Measurements from ENCODE around the gene DLG5. TPM values are rescaled to one million over a fixed set of nuclear protein-coding genes. Genes with fewer than 3 reads are reported as not detected.

The DLG5 gene
- total RNA-seq, 2 donors from 2014 or later = 9.7 to 13.1 TPM

DNA sequence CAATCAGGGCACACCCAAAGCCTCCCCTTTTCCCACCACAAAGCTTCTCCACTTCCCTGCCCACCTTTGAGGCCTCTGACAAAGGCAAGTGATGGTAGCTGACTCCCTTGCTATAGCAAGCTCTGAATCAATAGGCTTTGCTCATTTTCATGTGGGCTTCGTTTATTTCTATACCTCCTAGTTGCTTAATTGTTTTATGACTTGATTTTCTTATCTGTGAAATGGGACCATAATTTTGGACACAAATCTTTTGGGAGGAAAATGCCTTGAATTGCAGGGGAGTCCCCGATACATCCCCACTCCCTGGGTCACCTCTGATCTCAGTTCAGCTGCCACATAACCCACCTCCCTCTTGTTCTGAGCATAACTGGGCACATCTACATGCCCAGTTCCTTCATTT is 13.7 kb upstream of the DLG5 start:
- Mint-ChIP-seq H3K4me1 (no peaks in the 10 kb centered on the region), H3K27ac (no peak overlapping the region), H3K4me3 (no peak overlapping the region), H3K27me3 (peaks cover 24% of the 10 kb centered on the region), H3K36me3 (ENCODE audit: low read depth) (no peaks in the 10 kb centered on the region)
- ATAC-seq = no peak
- DNase-seq = no peak
- no peaks in the 10 kb centered on the region for H3K9me3 ChIP-seq (ENCODE audit: control insufficient read depth, low read length, poor library complexity, severe bottlenecking)

DNA sequence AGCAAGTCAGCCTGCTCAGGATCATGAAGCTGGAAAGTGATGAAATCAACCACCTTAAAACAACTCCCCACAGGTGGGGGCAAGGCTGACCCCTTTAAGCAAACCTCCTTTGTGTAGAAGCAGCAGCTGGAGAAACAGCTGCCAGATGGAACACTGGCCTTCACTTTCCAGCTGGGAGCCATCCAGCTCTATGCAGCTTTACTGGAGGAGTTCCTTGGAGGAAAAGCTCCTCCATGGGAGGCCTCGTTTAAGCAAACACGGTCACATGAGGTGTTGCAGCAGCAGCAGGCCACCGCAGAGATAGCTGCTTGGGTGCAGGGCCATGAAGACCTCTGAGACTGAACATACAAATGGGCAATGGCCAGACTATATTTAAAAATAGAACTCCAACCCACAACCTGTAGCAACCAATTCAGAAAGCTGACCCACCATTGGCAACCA is 13.0 kb upstream of the DLG5 start:
- no peak for ATAC-seq
- peaks cover 17% of the 10 kb centered on the region for H3K27me3 Mint-ChIP-seq
- no peaks in the 10 kb centered on the region for H3K9me3 ChIP-seq (ENCODE audit: control insufficient read depth, low read length, poor library complexity, severe bottlenecking)
- no peak overlapping the region for H3K4me3 Mint-ChIP-seq
- H3K4me1 Mint-ChIP-seq = no peaks in the 10 kb centered on the region
- H3K36me3 Mint-ChIP-seq (ENCODE audit: low read depth) = no peaks in the 10 kb centered on the region
- no peak for DNase-seq
- no peak overlapping the region for H3K27ac Mint-ChIP-seq

DNA sequence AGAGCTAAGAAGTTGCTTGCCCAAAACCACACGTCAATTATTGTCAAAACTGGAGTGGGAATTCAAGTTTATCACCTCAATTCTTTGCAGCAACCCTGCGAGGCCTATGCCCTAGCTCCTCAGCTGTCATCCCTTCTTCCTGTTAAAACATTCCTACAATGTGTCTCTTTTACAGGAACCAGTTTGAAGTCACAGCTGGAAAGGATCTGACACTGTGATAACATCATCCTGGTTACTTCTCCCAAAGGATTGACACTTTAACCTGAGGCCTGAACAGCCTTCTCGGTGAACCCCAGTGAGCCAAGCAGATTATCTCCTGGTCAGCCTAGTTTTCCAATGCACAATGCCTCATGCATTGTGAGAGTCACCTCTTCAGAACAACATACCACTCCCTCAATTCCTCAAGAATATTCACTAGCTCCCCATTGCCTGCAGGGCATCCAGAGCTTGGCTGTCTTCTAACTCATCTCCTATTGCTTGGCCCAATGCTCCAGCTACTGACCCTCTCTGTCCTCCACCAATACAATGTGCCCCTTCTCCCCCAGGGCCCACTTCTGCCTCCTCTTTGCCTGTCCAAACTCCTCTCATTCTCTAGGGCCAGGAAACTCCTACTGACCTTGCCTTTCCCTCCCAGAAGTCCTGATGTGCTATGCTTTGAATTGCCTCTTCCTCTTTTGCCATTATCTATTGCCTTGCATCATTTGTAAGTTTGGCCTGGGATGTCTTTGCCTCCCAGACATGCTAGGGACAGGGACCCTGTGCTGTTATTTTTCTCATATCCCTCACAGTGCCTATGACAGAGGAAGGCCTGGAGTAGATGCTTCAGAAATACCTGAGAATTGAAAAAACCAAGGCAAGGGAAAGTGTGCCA is 10.4 kb upstream of the DLG5 start:
- no peaks in the 10 kb centered on the region for H3K9me3 ChIP-seq (ENCODE audit: control insufficient read depth, low read length, poor library complexity, severe bottlenecking)
- Mint-ChIP-seq H3K36me3 (ENCODE audit: low read depth) (no peaks in the 10 kb centered on the region), H3K27ac (no peak overlapping the region), H3K4me1 (no peaks in the 10 kb centered on the region), H3K27me3 (peaks cover 16% of the 10 kb centered on the region), H3K4me3 (no peak overlapping the region)
- ATAC-seq = no peak
- DNase-seq = no peak

DNA sequence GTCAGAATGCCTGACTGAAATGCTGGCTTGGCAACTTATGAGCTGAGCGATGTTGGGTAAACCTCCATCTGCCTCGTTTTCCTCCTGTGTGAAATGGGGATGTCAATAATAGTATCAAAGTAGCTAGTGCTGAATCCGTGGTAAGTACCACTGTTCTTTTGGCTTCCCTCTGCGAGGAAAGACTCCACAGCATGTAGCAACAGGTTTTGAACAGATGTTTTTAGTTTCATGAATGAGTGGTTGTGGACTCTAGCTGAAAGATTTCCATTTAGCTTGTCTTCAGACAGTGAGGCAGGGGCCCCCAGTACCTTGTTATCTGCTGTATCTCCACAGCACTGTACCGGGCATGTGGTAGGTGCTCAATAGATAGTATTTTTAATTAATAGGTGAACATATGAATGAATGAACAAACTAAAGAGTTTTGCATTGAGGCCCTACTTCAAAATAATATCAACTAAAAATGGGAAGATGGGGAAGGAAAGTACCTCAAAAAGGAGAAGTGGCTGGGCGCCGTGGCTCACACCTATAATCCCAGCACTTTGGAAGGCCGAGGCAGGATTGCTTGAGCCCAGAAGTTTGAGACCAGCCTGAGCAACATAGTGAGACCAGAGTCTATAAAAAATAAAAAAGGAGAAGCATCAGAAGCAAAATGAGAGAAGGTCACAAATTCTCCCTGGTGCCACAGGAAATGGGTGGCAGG is 5.6 kb upstream of the DLG5 start:
- H3K4me3 Mint-ChIP-seq = no peak overlapping the region
- H3K27me3 Mint-ChIP-seq = peaks cover 41% of the 10 kb centered on the region
- H3K4me1 Mint-ChIP-seq = peaks cover 6% of the 10 kb centered on the region
- H3K27ac Mint-ChIP-seq = no peak overlapping the region
- no peaks in the 10 kb centered on the region for H3K36me3 Mint-ChIP-seq (ENCODE audit: low read depth)
- DNase-seq (no peak), ATAC-seq (no peak)
- no peaks in the 10 kb centered on the region for H3K9me3 ChIP-seq (ENCODE audit: control insufficient read depth, low read length, poor library complexity, severe bottlenecking)

DNA sequence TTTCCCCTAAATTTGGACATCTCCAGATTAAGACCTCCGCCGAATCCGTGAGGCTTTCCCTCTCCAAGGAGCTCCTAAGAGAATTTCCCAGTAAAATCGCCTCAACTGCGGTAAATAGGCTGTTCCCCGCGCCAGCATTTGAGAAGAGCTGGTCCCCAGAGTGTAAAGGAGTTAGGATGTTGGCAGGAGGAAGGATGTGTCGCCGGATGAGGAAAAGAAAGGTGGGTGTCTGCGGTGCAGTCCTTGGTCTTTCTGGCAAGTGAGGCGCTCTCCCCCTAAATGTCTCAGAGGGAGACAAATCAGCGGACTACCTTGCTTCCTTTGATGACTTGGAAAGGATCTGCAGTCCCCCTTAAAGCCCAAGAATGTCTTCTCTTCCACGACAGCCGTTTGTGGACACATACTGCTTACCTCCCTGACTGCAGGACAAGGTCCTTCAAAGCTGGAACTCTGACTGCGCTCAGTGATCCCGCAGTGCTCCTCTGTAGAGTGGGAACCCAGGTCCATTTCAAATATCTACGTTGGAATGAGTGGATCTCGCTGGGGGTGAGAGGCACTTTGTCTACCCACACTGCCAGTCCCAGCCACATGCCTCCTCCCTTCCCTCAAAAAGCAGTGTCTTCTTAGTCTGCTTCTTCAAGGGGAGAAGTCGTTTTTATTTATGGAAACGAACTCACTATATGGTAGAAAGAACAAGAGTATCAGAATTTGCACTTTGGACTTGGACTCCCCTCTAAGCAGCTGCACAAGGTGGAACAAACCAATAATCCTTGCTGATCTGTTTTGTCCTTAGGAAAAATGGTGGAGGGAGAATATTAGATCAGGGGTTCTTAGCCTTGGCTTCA is 1.1 kb upstream of the DLG5 start:
- no peak for ATAC-seq
- Mint-ChIP-seq H3K27ac (no peak overlapping the region), H3K36me3 (ENCODE audit: low read depth) (peaks cover 2% of the 10 kb centered on the region), H3K4me3 (peak overlapping the region; percentile 82), H3K27me3 (peaks cover 58% of the 10 kb centered on the region), H3K4me1 (peaks cover 11% of the 10 kb centered on the region)
- no peaks in the 10 kb centered on the region for H3K9me3 ChIP-seq (ENCODE audit: control insufficient read depth, low read length, poor library complexity, severe bottlenecking)
- DNase-seq = no peak

DNA sequence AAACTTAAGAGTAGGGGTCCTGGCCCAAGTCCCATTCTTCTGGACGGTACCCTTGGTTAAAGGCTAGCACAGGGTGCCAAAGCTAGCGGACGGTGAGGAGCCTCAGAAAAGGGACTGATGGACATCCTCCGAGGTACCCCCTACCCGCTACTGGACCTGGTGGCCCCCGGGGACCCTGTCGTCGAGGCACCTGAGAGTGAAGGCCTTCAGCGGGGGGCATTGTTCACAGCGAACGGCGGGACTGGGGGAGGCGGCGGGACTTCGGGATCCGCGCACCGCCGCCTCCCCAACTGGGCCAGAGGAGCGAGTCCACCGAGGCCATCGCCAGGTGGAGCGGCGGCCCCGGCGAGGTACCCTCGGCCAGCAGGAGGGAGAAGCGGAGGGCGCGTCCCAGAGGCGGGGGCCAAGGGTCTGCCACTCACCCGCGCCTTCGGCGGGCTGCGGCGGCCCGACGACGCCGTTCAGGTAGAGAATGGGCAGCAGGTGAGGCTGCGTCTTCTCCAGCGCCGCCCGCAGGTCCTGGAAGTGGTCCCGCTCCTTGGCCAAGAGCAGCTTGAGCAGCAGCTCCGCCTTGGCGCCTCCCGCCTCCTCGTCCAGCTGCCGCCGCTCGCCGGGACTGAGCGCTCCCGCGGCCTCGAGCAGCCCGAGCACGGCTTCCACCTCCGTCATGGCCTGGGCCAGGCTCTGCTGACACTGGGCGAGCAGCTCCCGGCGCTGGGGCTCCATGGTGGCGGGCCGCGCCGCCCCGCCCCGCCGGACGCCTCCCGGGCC is 575 bp downstream of the DLG5 start:
- Mint-ChIP-seq H3K27ac (no peak overlapping the region), H3K4me1 (peaks cover 11% of the 10 kb centered on the region), H3K27me3 (peaks cover 54% of the 10 kb centered on the region), H3K4me3 (peak overlapping the region; percentile 84), H3K36me3 (ENCODE audit: low read depth) (peaks cover 2% of the 10 kb centered on the region)
- H3K9me3 ChIP-seq (ENCODE audit: control insufficient read depth, low read length, poor library complexity, severe bottlenecking) = no peaks in the 10 kb centered on the region
- DNase-seq = no peak
- ATAC-seq = peak; percentile 71

DNA sequence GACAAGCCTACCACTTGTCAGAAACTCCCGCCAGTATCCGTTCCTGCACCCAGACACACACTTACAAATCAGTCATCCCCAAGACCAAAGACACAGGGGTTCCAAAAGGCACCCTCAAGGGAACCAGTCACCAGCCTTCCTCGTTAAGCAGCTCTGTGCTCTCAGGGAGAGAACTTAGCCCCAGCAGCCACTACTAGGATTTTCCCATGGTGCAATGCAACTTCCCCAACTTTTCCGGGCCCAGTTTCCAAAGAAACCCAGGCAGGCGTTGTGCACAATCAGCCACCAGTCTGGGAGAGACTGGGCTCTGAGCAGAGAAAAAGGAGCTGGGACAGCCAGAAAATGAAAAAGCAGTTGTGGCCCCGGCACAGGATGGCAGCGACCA is 1.2 kb downstream of the DLG5 start:
- DNase-seq = no peak
- peaks cover 11% of the 10 kb centered on the region for H3K4me1 Mint-ChIP-seq
- peak overlapping the region; percentile 84 for H3K4me3 Mint-ChIP-seq
- no peak overlapping the region for H3K27ac Mint-ChIP-seq
- H3K9me3 ChIP-seq (ENCODE audit: control insufficient read depth, low read length, poor library complexity, severe bottlenecking) = no peaks in the 10 kb centered on the region
- no peak for ATAC-seq
- H3K27me3 Mint-ChIP-seq = peaks cover 60% of the 10 kb centered on the region
- H3K36me3 Mint-ChIP-seq (ENCODE audit: low read depth) = peaks cover 2% of the 10 kb centered on the region

DNA sequence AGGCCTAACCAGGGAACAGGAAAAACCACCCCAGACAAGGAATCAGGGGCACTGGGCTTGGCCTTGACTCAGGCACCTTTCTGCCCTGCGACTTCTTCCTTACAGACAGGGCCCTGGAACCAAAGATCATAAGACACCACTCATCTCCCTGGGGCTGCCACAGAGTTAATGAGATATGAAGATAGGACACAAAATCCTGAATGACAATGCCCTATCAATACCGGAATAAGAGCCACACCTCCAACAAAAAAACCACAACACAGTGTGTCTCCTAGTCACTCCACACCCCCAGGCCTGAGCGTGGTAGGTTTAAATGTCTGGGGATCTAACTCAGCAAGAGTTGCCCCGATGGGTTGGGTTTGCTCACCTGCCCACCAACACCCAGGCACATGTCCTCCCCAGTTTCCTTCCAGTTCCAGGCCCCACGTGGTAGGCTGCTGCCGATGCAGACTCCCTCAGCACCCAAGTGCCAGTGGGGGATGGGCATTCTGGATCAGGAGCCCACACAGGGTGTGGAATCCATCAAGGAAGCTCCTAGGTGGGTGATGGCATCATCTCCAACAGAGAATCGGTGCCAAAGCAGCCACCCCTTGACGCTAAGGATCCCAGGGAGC is 3.9 kb downstream of the DLG5 start:
- peaks cover 10% of the 10 kb centered on the region for H3K4me1 Mint-ChIP-seq
- no peak for DNase-seq
- ATAC-seq = no peak
- H3K4me3 Mint-ChIP-seq = no peak overlapping the region
- H3K27ac Mint-ChIP-seq = no peak overlapping the region
- peaks cover 48% of the 10 kb centered on the region for H3K27me3 Mint-ChIP-seq
- no peaks in the 10 kb centered on the region for H3K9me3 ChIP-seq (ENCODE audit: control insufficient read depth, low read length, poor library complexity, severe bottlenecking)
- peaks cover 2% of the 10 kb centered on the region for H3K36me3 Mint-ChIP-seq (ENCODE audit: low read depth)

DNA sequence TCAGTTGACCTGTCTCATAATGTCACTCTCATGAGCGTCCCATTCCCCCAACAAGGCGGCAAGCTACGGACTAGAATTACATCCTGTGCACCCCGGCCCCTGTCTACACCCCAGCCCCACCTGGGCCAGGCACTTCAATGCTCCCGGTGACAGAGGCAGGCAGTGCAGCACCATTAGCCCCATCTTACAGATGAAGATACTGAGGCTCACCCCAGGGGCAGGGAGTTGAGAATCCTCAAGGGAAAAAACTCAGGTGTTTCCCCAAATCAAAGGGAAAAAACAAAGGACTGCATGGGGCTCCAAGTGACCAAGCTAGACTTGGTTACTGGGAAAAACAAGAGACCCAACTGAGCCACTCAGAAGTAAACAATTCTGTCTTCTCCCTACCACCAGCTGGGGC is 4.5 kb downstream of the DLG5 start:
- ATAC-seq = no peak
- H3K9me3 ChIP-seq (ENCODE audit: control insufficient read depth, low read length, poor library complexity, severe bottlenecking) = no peaks in the 10 kb centered on the region
- Mint-ChIP-seq H3K4me1 (peaks cover 8% of the 10 kb centered on the region), H3K27ac (no peak overlapping the region), H3K4me3 (no peak overlapping the region), H3K27me3 (peaks cover 49% of the 10 kb centered on the region), H3K36me3 (ENCODE audit: low read depth) (peaks cover 2% of the 10 kb centered on the region)
- DNase-seq = no peak

DNA sequence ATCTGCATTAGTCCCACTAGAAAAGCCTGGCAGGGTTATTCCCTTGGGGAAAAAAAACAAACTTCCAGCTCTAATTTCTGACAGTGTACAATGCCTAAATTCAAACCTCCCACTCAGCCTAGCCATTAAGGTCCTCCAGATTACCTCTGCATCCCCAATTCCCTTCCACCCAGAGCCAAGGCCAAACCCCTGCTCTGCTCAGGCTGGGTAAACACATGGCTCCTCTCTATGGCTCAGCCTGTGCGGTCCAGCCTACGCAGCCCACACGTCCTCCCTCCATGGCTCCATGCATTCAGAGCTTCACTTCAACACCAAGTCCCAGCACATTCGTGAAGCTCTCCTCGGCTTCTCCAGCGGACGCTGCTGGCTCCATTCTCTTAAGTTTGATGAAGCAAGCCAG is 5.2 kb downstream of the DLG5 start:
- Mint-ChIP-seq H3K36me3 (ENCODE audit: low read depth) (peaks cover 2% of the 10 kb centered on the region), H3K27ac (no peak overlapping the region), H3K4me3 (no peak overlapping the region), H3K27me3 (peaks cover 52% of the 10 kb centered on the region), H3K4me1 (peaks cover 8% of the 10 kb centered on the region)
- no peaks in the 10 kb centered on the region for H3K9me3 ChIP-seq (ENCODE audit: control insufficient read depth, low read length, poor library complexity, severe bottlenecking)
- ATAC-seq (no peak), DNase-seq (no peak)

DNA sequence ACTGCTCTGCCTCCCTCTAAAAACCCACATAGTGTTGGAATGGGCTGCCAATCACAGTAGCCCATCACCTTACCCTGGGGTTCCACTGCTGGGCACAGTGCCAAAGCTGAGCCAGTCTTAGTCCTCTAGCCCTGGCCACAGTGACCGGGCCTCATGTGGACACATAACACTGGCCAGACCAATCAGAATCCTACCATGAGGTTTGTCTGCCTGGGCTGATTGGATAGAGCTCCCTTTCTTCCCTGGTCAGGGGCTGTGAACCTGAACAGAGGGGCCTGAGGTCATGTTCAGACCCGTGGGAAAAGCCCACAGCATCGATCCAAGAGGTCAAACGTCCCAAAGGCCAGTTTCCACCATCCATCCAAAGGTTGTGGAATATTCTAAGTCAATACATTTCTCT is 6.1 kb downstream of the DLG5 start:
- no peaks in the 10 kb centered on the region for H3K9me3 ChIP-seq (ENCODE audit: control insufficient read depth, low read length, poor library complexity, severe bottlenecking)
- no peak overlapping the region for H3K27ac Mint-ChIP-seq
- H3K27me3 Mint-ChIP-seq = peaks cover 53% of the 10 kb centered on the region
- peaks cover 2% of the 10 kb centered on the region for H3K36me3 Mint-ChIP-seq (ENCODE audit: low read depth)
- no peak overlapping the region for H3K4me3 Mint-ChIP-seq
- DNase-seq (no peak), ATAC-seq (no peak)
- H3K4me1 Mint-ChIP-seq = peaks cover 6% of the 10 kb centered on the region

DNA sequence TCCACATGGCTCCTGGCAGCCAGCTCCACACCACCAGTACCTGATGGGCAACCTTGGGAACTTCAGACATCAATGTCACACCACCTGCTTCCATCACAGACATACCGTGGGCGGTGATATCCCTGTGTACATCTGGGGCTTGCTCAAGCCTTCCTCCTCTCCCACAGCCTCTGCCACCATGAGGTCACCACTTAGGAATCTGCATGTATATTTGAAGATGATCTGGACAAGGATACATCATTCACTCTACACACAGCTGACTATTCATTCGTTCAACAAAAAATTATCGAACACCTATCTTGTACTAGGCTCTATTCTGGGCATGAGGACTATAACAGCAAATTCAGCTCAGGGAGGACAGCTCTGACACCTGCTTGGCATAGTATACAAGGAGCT is 6.8 kb downstream of the DLG5 start:
- no peaks in the 10 kb centered on the region for H3K9me3 ChIP-seq (ENCODE audit: control insufficient read depth, low read length, poor library complexity, severe bottlenecking)
- peaks cover 3% of the 10 kb centered on the region for H3K4me1 Mint-ChIP-seq
- H3K27ac Mint-ChIP-seq = no peak overlapping the region
- DNase-seq (no peak), ATAC-seq (no peak)
- H3K27me3 Mint-ChIP-seq = peaks cover 50% of the 10 kb centered on the region
- H3K36me3 Mint-ChIP-seq (ENCODE audit: low read depth) = no peaks in the 10 kb centered on the region
- H3K4me3 Mint-ChIP-seq = no peak overlapping the region

Measured in T-helper 17 cell (primary cell).